NCI-H524 treated with DMSO at 0.1 percent for 48 hours (cell line): ENCODE measurements around the gene CYP4V2.

Source experiments
- DNase-seq: peaks from one replicate; lab custom pipeline; 2025; lab: John Stamatoyannopoulos, UW

Gene CYP4V2

GRCh38 chr4:186191200-186192065, at the start of gene CYP4V2:
TSS of gene CYP4V2 (plus strand) at chr4:186191567. CDS start at chr4:186191824, 257 bp downstream.
- DNase-seq: no peak

GRCh38 chr4:186144198-186144945, 47.0 kb upstream of the CYP4V2 start:
- DNase-seq: no peak

GRCh38 chr4:186144946-186145569, 46.3 kb upstream of the CYP4V2 start:
- DNase-seq: no peak

- DNase-seq: no peak
These were observed 44.9 kb upstream of the CYP4V2 start for GRCh38 chr4:186146458-186146857.

- DNase-seq: no peak
These were observed 42.9 kb upstream of the CYP4V2 start for GRCh38 chr4:186148336-186148975.

- no peak for DNase-seq
These were observed 41.5 kb upstream of the CYP4V2 start for GRCh38 chr4:186149872-186150271.

GRCh38 chr4:186150926-186151325, 40.4 kb upstream of the CYP4V2 start:
- DNase-seq: no peak

GRCh38 chr4:186151499-186151898, 39.9 kb upstream of the CYP4V2 start:
- DNase-seq: no peak

GRCh38 chr4:186158021-186158813, 33.1 kb upstream of the CYP4V2 start:
- no peak for DNase-seq

- DNase-seq: no peak
These were observed 32.4 kb upstream of the CYP4V2 start for GRCh38 chr4:186158966-186159365.

GRCh38 chr4:186159613-186160012, 31.8 kb upstream of the CYP4V2 start:
- no peak for DNase-seq

GRCh38 chr4:186161138-186161537, 30.2 kb upstream of the CYP4V2 start:
- no peak for DNase-seq

GRCh38 chr4:186166852-186167512, 24.4 kb upstream of the CYP4V2 start:
- DNase-seq: no peak

- DNase-seq: no peak
These were observed 23.8 kb upstream of the CYP4V2 start for GRCh38 chr4:186167605-186168004.

- no peak for DNase-seq
These were observed 22.6 kb upstream of the CYP4V2 start for GRCh38 chr4:186168750-186169149.

GRCh38 chr4:186169333-186169944, 21.9 kb upstream of the CYP4V2 start:
- no peak for DNase-seq

- DNase-seq: no peak
These were observed 21.2 kb upstream of the CYP4V2 start for GRCh38 chr4:186169945-186170802.

- no peak for DNase-seq
These were observed 20.4 kb upstream of the CYP4V2 start for GRCh38 chr4:186170966-186171365.

GRCh38 chr4:186172546-186172945, 18.8 kb upstream of the CYP4V2 start:
- no peak for DNase-seq
